ENCODE results near the gene LPAR2.

DNA sequence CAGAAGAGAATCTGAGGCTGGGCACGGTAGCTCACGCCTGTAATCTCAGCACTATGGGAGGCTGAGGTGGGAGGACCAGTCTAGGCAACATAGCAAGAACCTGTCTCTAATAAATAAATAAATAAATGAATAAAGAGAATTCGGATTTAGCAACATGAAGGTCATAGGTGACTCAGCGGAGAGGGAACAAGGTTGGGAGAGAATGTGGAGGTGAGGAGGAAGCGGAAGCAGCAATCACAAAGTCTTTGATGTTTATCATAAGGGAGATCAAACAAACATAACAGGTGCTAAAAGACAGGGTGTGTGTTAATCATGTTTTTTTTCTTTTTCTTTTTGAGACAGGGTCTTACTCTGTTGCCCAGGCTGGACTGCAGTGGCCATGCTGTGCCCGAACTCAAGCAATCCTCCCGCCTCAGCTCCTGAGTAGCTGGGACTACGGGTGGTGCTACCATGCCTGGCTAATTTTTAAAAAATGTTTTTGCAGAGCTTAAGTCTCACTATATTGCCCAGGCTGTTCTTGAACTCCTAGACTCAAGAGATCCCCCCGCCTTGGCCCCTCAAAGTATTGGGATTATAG is 25.8 kb downstream of the LPAR2 start:
- TF ChIP-seq, protein P1, sequence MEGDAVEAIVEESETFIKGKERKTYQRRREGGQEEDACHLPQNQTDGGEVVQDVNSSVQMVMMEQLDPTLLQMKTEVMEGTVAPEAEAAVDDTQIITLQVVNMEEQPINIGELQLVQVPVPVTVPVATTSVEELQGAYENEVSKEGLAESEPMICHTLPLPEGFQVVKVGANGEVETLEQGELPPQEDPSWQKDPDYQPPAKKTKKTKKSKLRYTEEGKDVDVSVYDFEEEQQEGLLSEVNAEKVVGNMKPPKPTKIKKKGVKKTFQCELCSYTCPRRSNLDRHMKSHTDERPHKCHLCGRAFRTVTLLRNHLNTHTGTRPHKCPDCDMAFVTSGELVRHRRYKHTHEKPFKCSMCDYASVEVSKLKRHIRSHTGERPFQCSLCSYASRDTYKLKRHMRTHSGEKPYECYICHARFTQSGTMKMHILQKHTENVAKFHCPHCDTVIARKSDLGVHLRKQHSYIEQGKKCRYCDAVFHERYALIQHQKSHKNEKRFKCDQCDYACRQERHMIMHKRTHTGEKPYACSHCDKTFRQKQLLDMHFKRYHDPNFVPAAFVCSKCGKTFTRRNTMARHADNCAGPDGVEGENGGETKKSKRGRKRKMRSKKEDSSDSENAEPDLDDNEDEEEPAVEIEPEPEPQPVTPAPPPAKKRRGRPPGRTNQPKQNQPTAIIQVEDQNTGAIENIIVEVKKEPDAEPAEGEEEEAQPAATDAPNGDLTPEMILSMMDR (IDR thresholded peaks at IDR 0.05; ENCODE audit: poor library complexity, severe bottlenecking), result no peak
- TF ChIP-seq, protein P2, sequence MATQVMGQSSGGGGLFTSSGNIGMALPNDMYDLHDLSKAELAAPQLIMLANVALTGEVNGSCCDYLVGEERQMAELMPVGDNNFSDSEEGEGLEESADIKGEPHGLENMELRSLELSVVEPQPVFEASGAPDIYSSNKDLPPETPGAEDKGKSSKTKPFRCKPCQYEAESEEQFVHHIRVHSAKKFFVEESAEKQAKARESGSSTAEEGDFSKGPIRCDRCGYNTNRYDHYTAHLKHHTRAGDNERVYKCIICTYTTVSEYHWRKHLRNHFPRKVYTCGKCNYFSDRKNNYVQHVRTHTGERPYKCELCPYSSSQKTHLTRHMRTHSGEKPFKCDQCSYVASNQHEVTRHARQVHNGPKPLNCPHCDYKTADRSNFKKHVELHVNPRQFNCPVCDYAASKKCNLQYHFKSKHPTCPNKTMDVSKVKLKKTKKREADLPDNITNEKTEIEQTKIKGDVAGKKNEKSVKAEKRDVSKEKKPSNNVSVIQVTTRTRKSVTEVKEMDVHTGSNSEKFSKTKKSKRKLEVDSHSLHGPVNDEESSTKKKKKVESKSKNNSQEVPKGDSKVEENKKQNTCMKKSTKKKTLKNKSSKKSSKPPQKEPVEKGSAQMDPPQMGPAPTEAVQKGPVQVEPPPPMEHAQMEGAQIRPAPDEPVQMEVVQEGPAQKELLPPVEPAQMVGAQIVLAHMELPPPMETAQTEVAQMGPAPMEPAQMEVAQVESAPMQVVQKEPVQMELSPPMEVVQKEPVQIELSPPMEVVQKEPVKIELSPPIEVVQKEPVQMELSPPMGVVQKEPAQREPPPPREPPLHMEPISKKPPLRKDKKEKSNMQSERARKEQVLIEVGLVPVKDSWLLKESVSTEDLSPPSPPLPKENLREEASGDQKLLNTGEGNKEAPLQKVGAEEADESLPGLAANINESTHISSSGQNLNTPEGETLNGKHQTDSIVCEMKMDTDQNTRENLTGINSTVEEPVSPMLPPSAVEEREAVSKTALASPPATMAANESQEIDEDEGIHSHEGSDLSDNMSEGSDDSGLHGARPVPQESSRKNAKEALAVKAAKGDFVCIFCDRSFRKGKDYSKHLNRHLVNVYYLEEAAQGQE (IDR thresholded peaks at IDR 0.05; ENCODE audit: borderline replicate concordance), result no peak
- TF ChIP-seq POLR2AphosphoS5 (IDR thresholded peaks at IDR 0.05), result no peak
- no peak for TF ChIP-seq EZH2 (IDR thresholded peaks at IDR 0.05; ENCODE audit: borderline replicate concordance, insufficient read depth, low read length, poor library complexity, severe bottlenecking)
- TF ChIP-seq EP300 (conservative IDR thresholded peaks at IDR 0.05; ENCODE audit: poor library complexity, severe bottlenecking), result no peak
- no peak for TF ChIP-seq TAF1 (IDR thresholded peaks at IDR 0.05; ENCODE audit: low read depth)
- TF ChIP-seq SMC3 (conservative IDR thresholded peaks at IDR 0.05; ENCODE audit: poor library complexity), result no peak
